GM12892 (cell line): ENCODE data around the gene DGKI.

Experiments
- POLR2A ChIP-seq: IDR thresholded peaks from 2 replicates; pipeline ENCODE4 v1.6.1; 2011; ENCODE audit warnings: low read depth, low read length, control low read depth
- POLR2AphosphoS5 ChIP-seq: IDR thresholded peaks from 2 replicates; pipeline ENCODE4 v1.6.1; 2011; ENCODE audit warnings: low read depth, low read length, control low read depth
- TAF1 ChIP-seq: IDR thresholded peaks from 2 replicates; pipeline ENCODE4 v1.6.1; 2011; ENCODE audit warnings: low read depth, mild to moderate bottlenecking, control low read depth, low read length, borderline replicate concordance

GRCh38 chr7:137743021-137743420, 103.8 kb downstream of the DGKI start:
- TF ChIP-seq TAF1 = no peak
- no peak for TF ChIP-seq POLR2A
- no peak for TF ChIP-seq POLR2AphosphoS5
